ENCODE data around the gene CHID1. TPM values are rescaled to one million over a fixed set of nuclear protein-coding genes. Genes with fewer than 3 reads are reported as not detected.

The CHID1 gene
- total and polyA plus RNA-seq, 9 of the 15 experiments (the other 6 are each of a cell fraction or from before 2014, with no cell fraction given), result 15.1 to 108 (median 39.8) TPM

GRCh38 chr11:842370-843002, 68.1 kb downstream of the CHID1 start, which contains the start of the genes POLR2L and TSPAN4 (continued):
- TF ChIP-seq ZNF407 (IDR thresholded peaks at IDR 0.05; ENCODE audit: low read depth) (peak; percentile 93), BDP1 (IDR thresholded peaks at IDR 0.05; ENCODE audit: insufficient read depth, insufficient read length) (no peak), ZFX (CRISPR knock-in tag; IDR thresholded peaks at IDR 0.05) (peak; percentile 73), NFRKB (IDR thresholded peaks at IDR 0.05; ENCODE audit: low read depth) (no peak), E2F4 (CRISPR knock-in tag; IDR thresholded peaks at IDR 0.05; ENCODE audit: low read depth) (peak; percentile 43; the same call in 1 of the 2 replicates), ZNF197 (CRISPR knock-in tag; IDR thresholded peaks at IDR 0.05; ENCODE audit: low read depth) (no peak), ERF (CRISPR knock-in tag; IDR thresholded peaks at IDR 0.05) (peak; percentile 92; the same call in 1 of the 2 replicates), ZNF41 (CRISPR knock-in tag; conservative IDR thresholded peaks at IDR 0.05) (no peak), FIP1L1 (IDR thresholded peaks at IDR 0.05; ENCODE audit: low read depth, low read length, poor library complexity, severe bottlenecking) (peak; percentile 74), ZC3H8 (IDR thresholded peaks at IDR 0.05) (no peak), TARDBP (IDR thresholded peaks at IDR 0.05) (peak; percentile 89), KHSRP (IDR thresholded peaks at IDR 0.05) (no peak), ZNF655 (CRISPR knock-in tag; IDR thresholded peaks at IDR 0.05) (0 out of 2 replicates have a peak, but pooled peaks have one; percentile 69), ZNF184 (CRISPR knock-in tag; IDR thresholded peaks at IDR 0.05) (no peak), ETS1 (conservative IDR thresholded peaks at IDR 0.05; ENCODE audit: control insufficient read depth, low read depth, low read length) (peak; percentile 93)
- TF ChIP-seq, protein P1, sequence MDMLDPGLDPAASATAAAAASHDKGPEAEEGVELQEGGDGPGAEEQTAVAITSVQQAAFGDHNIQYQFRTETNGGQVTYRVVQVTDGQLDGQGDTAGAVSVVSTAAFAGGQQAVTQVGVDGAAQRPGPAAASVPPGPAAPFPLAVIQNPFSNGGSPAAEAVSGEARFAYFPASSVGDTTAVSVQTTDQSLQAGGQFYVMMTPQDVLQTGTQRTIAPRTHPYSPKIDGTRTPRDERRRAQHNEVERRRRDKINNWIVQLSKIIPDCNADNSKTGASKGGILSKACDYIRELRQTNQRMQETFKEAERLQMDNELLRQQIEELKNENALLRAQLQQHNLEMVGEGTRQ (CRISPR knock-in tag; IDR thresholded peaks at IDR 0.05), result no peak
